ENCODE results near the gene CHAF1A.

Gene CHAF1A

DNA sequence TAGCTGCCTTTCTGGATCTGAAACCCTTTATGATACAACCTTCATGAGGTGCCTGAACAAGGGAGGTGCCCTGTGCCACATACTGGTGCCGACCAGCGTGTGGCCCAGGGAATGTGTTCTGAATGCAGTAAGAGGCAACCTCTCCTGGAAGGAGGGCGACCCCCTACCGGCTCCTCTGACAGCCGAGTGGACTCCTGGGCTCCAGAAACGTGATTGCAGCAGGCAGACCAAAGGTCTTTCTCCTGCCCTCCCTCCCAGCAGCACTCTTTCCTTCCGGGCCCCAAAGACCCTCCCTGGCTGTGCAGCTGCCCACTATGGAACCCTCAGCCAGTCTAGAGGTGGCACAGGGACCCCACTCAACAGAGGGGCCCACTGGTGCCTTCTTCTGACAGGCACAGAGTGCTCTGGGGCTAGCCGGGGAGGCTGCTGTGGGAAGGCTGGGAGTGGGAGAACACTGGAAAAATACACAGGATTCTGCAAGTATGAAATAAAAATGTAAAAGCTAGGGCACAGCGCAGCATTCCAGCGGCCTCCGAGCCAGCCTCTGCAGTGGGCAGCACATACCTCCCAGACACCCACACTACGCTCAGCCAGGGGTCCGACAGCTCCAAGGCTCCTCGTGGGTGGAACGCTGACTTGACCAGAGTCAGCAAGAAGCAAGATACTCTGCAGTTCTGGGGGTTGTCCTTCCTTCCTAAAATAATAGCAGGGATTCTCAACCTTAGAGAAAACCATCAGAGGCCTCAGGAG lies 17.0 kb upstream of the CHAF1A start:
- TF ChIP-seq POLR2AphosphoS5 (IDR thresholded peaks at IDR 0.05; ENCODE audit: low read depth, low read length) (no peak), SIN3A (IDR thresholded peaks at IDR 0.05; ENCODE audit: borderline replicate concordance, insufficient read depth, low read length) (no peak), TAF1 (IDR thresholded peaks at IDR 0.05; ENCODE audit: borderline replicate concordance, insufficient read depth, low read length) (no peak), FOXP2 (optimal IDR thresholded peaks at IDR 0.05; ENCODE audit: borderline replicate concordance, extremely low read depth, extremely low read length, insufficient read depth) (no peak)
- TF ChIP-seq, protein P1, sequence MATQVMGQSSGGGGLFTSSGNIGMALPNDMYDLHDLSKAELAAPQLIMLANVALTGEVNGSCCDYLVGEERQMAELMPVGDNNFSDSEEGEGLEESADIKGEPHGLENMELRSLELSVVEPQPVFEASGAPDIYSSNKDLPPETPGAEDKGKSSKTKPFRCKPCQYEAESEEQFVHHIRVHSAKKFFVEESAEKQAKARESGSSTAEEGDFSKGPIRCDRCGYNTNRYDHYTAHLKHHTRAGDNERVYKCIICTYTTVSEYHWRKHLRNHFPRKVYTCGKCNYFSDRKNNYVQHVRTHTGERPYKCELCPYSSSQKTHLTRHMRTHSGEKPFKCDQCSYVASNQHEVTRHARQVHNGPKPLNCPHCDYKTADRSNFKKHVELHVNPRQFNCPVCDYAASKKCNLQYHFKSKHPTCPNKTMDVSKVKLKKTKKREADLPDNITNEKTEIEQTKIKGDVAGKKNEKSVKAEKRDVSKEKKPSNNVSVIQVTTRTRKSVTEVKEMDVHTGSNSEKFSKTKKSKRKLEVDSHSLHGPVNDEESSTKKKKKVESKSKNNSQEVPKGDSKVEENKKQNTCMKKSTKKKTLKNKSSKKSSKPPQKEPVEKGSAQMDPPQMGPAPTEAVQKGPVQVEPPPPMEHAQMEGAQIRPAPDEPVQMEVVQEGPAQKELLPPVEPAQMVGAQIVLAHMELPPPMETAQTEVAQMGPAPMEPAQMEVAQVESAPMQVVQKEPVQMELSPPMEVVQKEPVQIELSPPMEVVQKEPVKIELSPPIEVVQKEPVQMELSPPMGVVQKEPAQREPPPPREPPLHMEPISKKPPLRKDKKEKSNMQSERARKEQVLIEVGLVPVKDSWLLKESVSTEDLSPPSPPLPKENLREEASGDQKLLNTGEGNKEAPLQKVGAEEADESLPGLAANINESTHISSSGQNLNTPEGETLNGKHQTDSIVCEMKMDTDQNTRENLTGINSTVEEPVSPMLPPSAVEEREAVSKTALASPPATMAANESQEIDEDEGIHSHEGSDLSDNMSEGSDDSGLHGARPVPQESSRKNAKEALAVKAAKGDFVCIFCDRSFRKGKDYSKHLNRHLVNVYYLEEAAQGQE (IDR thresholded peaks at IDR 0.05; ENCODE audit: insufficient read depth in 1 of 2, low read depth in 2 of 2, low read length in 2 of 2) = no peak

DNA sequence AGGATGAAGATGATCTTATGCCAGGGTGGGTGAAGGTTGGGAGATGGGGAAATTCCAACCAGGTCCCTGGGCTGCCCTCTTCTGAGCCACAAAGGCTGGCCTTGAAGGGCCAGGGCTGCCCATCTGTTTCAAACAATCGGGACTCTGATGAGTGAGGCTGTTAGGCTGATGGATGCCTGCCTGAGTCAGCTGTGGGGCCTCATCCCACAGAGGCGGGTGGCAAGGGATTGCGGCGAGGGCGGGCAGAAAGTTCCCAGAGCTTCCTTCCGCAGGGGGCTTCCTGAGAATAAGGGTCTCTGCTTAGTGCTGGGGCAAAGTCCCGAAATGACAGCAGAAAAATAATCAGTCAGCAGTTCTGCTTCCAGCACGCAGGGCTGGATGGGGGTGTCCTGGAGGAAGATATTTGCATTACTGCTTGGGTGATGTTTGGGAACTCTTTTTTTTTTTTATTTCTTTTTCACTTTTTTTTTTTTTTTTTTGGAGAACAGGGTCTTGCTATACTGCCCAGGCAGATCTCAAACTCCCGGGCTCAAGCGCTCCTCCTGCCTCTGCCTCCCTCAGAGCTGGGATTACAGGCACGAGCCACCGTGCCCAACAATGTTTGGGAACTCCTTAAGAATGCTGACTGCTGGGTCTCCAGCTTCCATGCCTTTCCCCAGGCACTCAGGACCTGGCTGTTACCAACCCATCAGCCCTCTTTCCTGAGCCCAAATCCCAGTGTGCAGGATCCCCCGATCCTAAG lies 16.2 kb upstream of the CHAF1A start:
- TF ChIP-seq FOXP2 (optimal IDR thresholded peaks at IDR 0.05; ENCODE audit: borderline replicate concordance, extremely low read depth, extremely low read length, insufficient read depth) (no peak), TAF1 (IDR thresholded peaks at IDR 0.05; ENCODE audit: borderline replicate concordance, insufficient read depth, low read length) (no peak), SIN3A (IDR thresholded peaks at IDR 0.05; ENCODE audit: borderline replicate concordance, insufficient read depth, low read length) (no peak), POLR2AphosphoS5 (IDR thresholded peaks at IDR 0.05; ENCODE audit: low read depth, low read length) (no peak)
- TF ChIP-seq, protein P1 (IDR thresholded peaks at IDR 0.05; ENCODE audit: insufficient read depth in 1 of 2, low read depth in 2 of 2, low read length in 2 of 2) = no peak

GRCh38 chr19:4388337-4389063 lies 13.9 kb upstream of the CHAF1A start:
- TF ChIP-seq POLR2AphosphoS5 (IDR thresholded peaks at IDR 0.05; ENCODE audit: low read depth, low read length) (no peak), TAF1 (IDR thresholded peaks at IDR 0.05; ENCODE audit: borderline replicate concordance, insufficient read depth, low read length) (no peak), FOXP2 (optimal IDR thresholded peaks at IDR 0.05; ENCODE audit: borderline replicate concordance, extremely low read depth, extremely low read length, insufficient read depth) (no peak), SIN3A (IDR thresholded peaks at IDR 0.05; ENCODE audit: borderline replicate concordance, insufficient read depth, low read length) (no peak)
- TF ChIP-seq, protein P1 (IDR thresholded peaks at IDR 0.05; ENCODE audit: insufficient read depth in 1 of 2, low read depth in 2 of 2, low read length in 2 of 2) = no peak

- TF ChIP-seq, protein P1 (IDR thresholded peaks at IDR 0.05; ENCODE audit: insufficient read depth in 1 of 2, low read depth in 2 of 2, low read length in 2 of 2) = no peak
- no peak for TF ChIP-seq SIN3A (IDR thresholded peaks at IDR 0.05; ENCODE audit: borderline replicate concordance, insufficient read depth, low read length)
- TF ChIP-seq POLR2AphosphoS5 (IDR thresholded peaks at IDR 0.05; ENCODE audit: low read depth, low read length) = no peak
- TF ChIP-seq FOXP2 (optimal IDR thresholded peaks at IDR 0.05; ENCODE audit: borderline replicate concordance, extremely low read depth, extremely low read length, insufficient read depth) = no peak
- TF ChIP-seq TAF1 (IDR thresholded peaks at IDR 0.05; ENCODE audit: borderline replicate concordance, insufficient read depth, low read length) = no peak
Observed at GRCh38 chr19:4389064-4389375, 13.4 kb upstream of the CHAF1A start.

Data from PFSK-1 (cell line).